Neuronal stem cell (in vitro differentiated cells): Measurements from ENCODE around the gene ZFP62.

Experiments used
- DNase-seq: peaks from one replicate; pipeline ENCODE4 v3.0.0-alpha.2; 2013; ENCODE audit warnings: low spot score
- H2AFZ ChIP-seq: one replicate; pipeline ENCODE4 v1.6.1; 2013; ENCODE audit warnings: mild to moderate bottlenecking, low read length, inconsistent platforms
- H2AK5ac ChIP-seq: 2 replicates; pipeline ENCODE4 v1.6.1; 2013; ENCODE audit warnings: low read depth, mild to moderate bottlenecking, inconsistent platforms, low read length, moderate library complexity, mixed read lengths
- H2BK120ac ChIP-seq: 2 replicates; pipeline ENCODE4 v1.6.1; 2013; ENCODE audit warnings: low read depth, mild to moderate bottlenecking, inconsistent platforms, low read length, moderate library complexity, mixed read lengths
- H2BK12ac ChIP-seq: one replicate; pipeline ENCODE4 v1.6.1; 2013; ENCODE audit warnings: low read length, inconsistent platforms
- H2BK15ac ChIP-seq: 2 replicates; pipeline ENCODE4 v1.6.1; 2013; ENCODE audit warnings: mild to moderate bottlenecking, low read length, inconsistent platforms, mixed read lengths
- H2BK5ac ChIP-seq: one replicate; pipeline ENCODE4 v1.6.1; 2013; ENCODE audit warnings: inconsistent platforms, mild to moderate bottlenecking, low read length, moderate library complexity
- H3K14ac ChIP-seq: one replicate; pipeline ENCODE4 v1.6.1; 2013; ENCODE audit warnings: low read length, inconsistent platforms
- H3K18ac ChIP-seq: 2 replicates; pipeline ENCODE4 v1.6.1; 2013; ENCODE audit warnings: low read length, inconsistent platforms
- H3K23ac ChIP-seq: 2 replicates; pipeline ENCODE4 v1.6.1; 2013; ENCODE audit warnings: low read depth, mild to moderate bottlenecking, mixed read lengths, low read length, inconsistent platforms; ENCODE audit not compliant: poor library complexity
- H3K27ac ChIP-seq: replicated peaks from 3 replicates; pipeline ENCODE4 v1.5.1; 2013; ENCODE audit warnings: low read length, inconsistent platforms
- H3K27me3 ChIP-seq, 3 experiments: 2 replicates each; pipeline ENCODE4 v1.6.1; 2013; ENCODE audit warnings: low read length in 3 of 3, mild to moderate bottlenecking in 2 of 3, inconsistent platforms in 1 of 3, low read depth in 1 of 3, mixed read lengths in 1 of 3, moderate library complexity in 1 of 3; ENCODE audit not compliant: control insufficient read depth in 3 of 3, insufficient read depth in 3 of 3
- H3K36me3 ChIP-seq, 2 donors: replicated peaks in 1 of 2; 2 replicates each; pipeline ENCODE4 v1.6.1; 2013; ENCODE audit warnings: low read length in 2 of 2; ENCODE audit not compliant: control insufficient read depth in 2 of 2, insufficient read depth in 2 of 2
- H3K4ac ChIP-seq: 2 replicates; pipeline ENCODE4 v1.6.1; 2013; ENCODE audit warnings: inconsistent platforms, mild to moderate bottlenecking, low read length, moderate library complexity
- H3K4me1 ChIP-seq, 2 donors: 1 replicate in 1 of 2; 2 replicates in 1 of 2; pipeline ENCODE4 v1.6.1; 2013; ENCODE audit warnings: low read length in 2 of 2, low read depth in 1 of 2; ENCODE audit not compliant: control insufficient read depth in 2 of 2, insufficient read depth in 1 of 2
- H3K4me2 ChIP-seq: one replicate; pipeline ENCODE4 v1.6.1; 2013; ENCODE audit warnings: mild to moderate bottlenecking, low read length, inconsistent platforms; ENCODE audit not compliant: insufficient read depth, poor library complexity, severe bottlenecking
- H3K4me3 ChIP-seq, 2 donors: 2 replicates each; pipeline ENCODE4 v1.5.1; 2013; ENCODE audit warnings: low read length in 2 of 2, mild to moderate bottlenecking in 2 of 2, inconsistent platforms in 1 of 2, moderate library complexity in 1 of 2
- H3K79me1 ChIP-seq: one replicate; pipeline ENCODE4 v1.6.1; 2013; ENCODE audit warnings: low read depth, mild to moderate bottlenecking, inconsistent platforms, low read length, moderate library complexity
- H3K9ac ChIP-seq: one replicate; pipeline ENCODE4 v1.6.1; 2013; ENCODE audit warnings: mild to moderate bottlenecking, low read depth, low read length, inconsistent platforms; ENCODE audit not compliant: poor library complexity
- H3K9me3 ChIP-seq, 2 donors: replicated peaks in 1 of 2; 2 replicates each; pipeline versions ENCODE3 to v1.6.1; 2013; ENCODE audit warnings: low read length in 2 of 2, mild to moderate bottlenecking in 2 of 2, inconsistent platforms in 1 of 2, low read depth in 1 of 2, mixed read lengths in 1 of 2, moderate library complexity in 1 of 2; ENCODE audit not compliant: control insufficient read depth in 2 of 2, insufficient read depth in 1 of 2
- H4K8ac ChIP-seq: one replicate; pipeline ENCODE4 v1.6.1; 2013; ENCODE audit warnings: low read depth, mild to moderate bottlenecking, inconsistent platforms, low read length, moderate library complexity
- H4K91ac ChIP-seq: one replicate; pipeline ENCODE4 v1.6.1; 2013; ENCODE audit warnings: low read length, low read depth, mild to moderate bottlenecking, inconsistent platforms; ENCODE audit not compliant: poor library complexity
- WGBS, 2 donors: extraction: QIAGEN DNeasy Blood & Tissue Kit; methylation state at CpG; one replicate each; pipeline ENCODE4 v1.1.7; 2013; ENCODE audit warnings: missing lambda C conversion rate in 2 of 2, mixed read lengths in 1 of 2; ENCODE audit not compliant: insufficient read length in 2 of 2, insufficient replicate concordance in 1 of 2; ENCODE audit errors: extremely low coverage in 2 of 2; 5-methylcytosine and 5-hydroxymethylcytosine counted together

Gene ZFP62

DNA sequence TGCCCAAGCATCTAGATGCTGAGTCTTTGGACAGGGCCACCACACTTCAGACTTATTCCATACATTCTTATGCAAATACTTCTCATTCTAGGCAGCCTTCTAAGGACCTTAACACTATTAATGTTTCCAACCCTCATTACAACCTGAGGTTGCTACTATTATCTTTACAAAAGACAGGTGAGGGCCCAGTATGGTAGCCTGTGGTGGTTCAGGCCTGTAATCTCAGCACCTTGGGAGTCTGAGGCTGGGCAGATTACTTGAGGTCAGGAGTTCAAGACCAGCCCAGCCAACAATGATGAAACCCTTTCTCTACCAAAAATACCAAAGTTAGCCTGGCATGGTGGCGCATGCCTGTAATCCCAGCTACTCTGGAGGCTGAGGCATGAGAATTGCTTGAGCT lies 16.2 kb downstream of the ZFP62 start:
- Histone ChIP-seq H3K9ac (no peak overlapping the region), H3K14ac (no peak overlapping the region), H3K27me3 (peaks cover 0 to 2% (median 0%) of the 10 kb centered on the region in 3 experiments), H2BK120ac (no peak overlapping the region), H3K4me2 (no peak overlapping the region), H3K18ac (no peak overlapping the region), H2AK5ac (no peak overlapping the region), H3K27ac (no peak overlapping the region), H2BK12ac (no peak overlapping the region), H2BK15ac (no peak overlapping the region), H3K4ac (no peak overlapping the region), H4K8ac (no peak overlapping the region), H3K4me3 (no peak overlapping the region), H3K23ac (no peak overlapping the region), H3K9me3 (peaks cover 36 to 45% of the 10 kb centered on the region in 2 donors), H2BK5ac (no peak overlapping the region), H4K91ac (no peak overlapping the region), H3K4me1 (no peaks in the 10 kb centered on the region), H2AFZ (no peak overlapping the region), H3K79me1 (peaks cover 3% of the 10 kb centered on the region), H3K36me3 (peaks cover 17 to 42% of the 10 kb centered on the region in 2 donors)
- no peak for DNase-seq
- no CpG with 5 or more reads among the region's 1 CpG for WGBS, 2 donors

DNA sequence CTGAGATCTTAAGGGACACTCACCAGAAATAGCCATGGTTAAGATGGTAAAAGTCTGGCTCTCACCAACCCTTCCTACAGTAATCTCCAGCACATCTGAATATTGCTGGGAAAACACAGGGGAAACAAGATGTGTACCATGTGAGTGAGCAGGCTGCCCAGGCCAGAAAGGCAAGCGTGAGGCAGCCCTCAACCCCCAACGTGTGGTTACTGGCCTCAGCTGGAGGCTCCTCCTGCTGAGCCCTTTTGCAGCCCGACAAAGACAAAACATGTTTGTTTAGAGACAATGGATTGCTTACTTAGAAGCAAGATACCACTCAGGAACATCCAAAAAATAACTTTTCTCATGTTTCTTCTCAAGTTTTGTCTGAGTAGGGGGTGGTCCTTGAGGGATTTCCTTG lies 16.6 kb downstream of the ZFP62 start:
- no peak overlapping the region for H2AFZ ChIP-seq
- H3K4me3 ChIP-seq: no peak overlapping the region
- WGBS, 2 donors: no CpG with 5 or more reads among the region's 3 CpGs
- H2BK120ac ChIP-seq: no peak overlapping the region
- peaks cover 13 to 38% of the 10 kb centered on the region in 2 donors for H3K36me3 ChIP-seq
- no peak overlapping the region for H4K91ac ChIP-seq
- peaks cover 3% of the 10 kb centered on the region for H3K79me1 ChIP-seq
- no peak overlapping the region for H3K14ac ChIP-seq
- no peak overlapping the region for H2BK5ac ChIP-seq
- no peak overlapping the region for H3K18ac ChIP-seq
- H4K8ac ChIP-seq: no peak overlapping the region
- H3K4ac ChIP-seq: no peak overlapping the region
- DNase-seq: no peak
- no peaks in the 10 kb centered on the region for H3K4me1 ChIP-seq
- H3K9me3 ChIP-seq: peaks cover 32 to 41% of the 10 kb centered on the region in 2 donors
- H3K4me2 ChIP-seq: no peak overlapping the region
- H3K9ac ChIP-seq: no peak overlapping the region
- H2BK12ac ChIP-seq: no peak overlapping the region
- peaks cover 0 to 2% (median 0%) of the 10 kb centered on the region in 3 experiments for H3K27me3 ChIP-seq
- H2AK5ac ChIP-seq: no peak overlapping the region
- no peak overlapping the region for H3K23ac ChIP-seq
- H2BK15ac ChIP-seq: no peak overlapping the region
- no peak overlapping the region for H3K27ac ChIP-seq

DNA sequence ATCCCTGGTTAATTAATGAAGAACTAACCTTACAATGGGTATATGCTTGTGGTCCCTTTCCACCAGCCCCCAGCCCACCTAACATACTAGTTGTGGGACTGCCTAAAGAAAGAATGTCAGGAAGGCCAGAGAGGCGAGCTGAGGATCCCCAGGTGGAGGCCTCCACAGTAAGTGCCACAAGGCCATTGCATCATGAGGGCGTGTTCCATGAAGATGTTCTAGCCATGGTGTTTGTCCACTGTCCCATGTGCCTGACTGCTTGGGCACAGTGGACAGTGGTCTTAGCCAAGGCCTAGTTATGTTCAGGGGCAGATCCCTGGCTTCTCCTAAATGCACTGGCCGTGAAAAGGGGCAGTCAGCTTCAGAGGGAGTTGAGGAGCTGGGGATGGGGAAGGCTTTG lies 21.1 kb downstream of the ZFP62 start:
- DNase-seq: no peak
- Histone ChIP-seq H2AK5ac (no peak overlapping the region), H3K9me3 (peaks cover 4 to 5% of the 10 kb centered on the region in 2 donors), H2BK15ac (no peak overlapping the region), H3K23ac (no peak overlapping the region), H3K9ac (no peak overlapping the region), H3K36me3 (peaks cover 0 to 1% of the 10 kb centered on the region in 2 donors), H3K27me3 (no peaks in the 10 kb centered on the region), H3K18ac (no peak overlapping the region), H2BK12ac (no peak overlapping the region), H4K8ac (no peak overlapping the region), H2BK120ac (no peak overlapping the region), H2BK5ac (no peak overlapping the region), H3K4me2 (no peak overlapping the region), H2AFZ (no peak overlapping the region), H3K14ac (no peak overlapping the region), H3K4me1 (no peaks in the 10 kb centered on the region), H4K91ac (no peak overlapping the region), H3K79me1 (no peaks in the 10 kb centered on the region), H3K27ac (no peak overlapping the region), H3K4me3 (no peak overlapping the region), H3K4ac (no peak overlapping the region)
- no CpG with 5 or more reads among the region's 3 CpGs for WGBS, 2 donors

DNA sequence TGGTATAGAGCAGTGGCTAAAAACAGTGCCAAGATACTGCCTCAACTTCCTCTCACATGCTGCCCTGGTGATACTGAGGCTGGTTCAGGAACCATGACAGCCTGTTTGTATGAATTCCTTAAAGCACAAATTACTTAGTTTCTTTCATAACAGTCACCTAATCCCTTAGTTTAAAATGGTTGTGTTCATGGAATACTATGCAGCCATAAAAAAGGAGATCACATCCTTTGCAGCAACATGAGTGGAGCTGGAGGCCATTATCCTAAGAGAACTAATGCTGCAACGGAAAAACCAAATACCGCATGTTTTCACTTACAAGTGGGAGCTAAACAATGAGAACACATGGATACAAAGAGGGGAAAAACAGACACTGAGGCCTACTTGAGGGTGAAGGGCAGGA lies 21.8 kb downstream of the ZFP62 start:
- Histone ChIP-seq H2BK5ac (no peak overlapping the region), H3K4me2 (no peak overlapping the region), H2AFZ (no peak overlapping the region), H2BK15ac (no peak overlapping the region), H3K36me3 (peaks cover 0 to 1% of the 10 kb centered on the region in 2 donors), H3K27ac (no peak overlapping the region), H3K4me3 (no peak overlapping the region), H3K18ac (no peak overlapping the region), H3K4me1 (no peaks in the 10 kb centered on the region), H3K14ac (no peak overlapping the region), H3K23ac (no peak overlapping the region), H2BK120ac (no peak overlapping the region), H3K9ac (no peak overlapping the region), H3K9me3 (peaks cover 4 to 5% of the 10 kb centered on the region in 2 donors), H3K4ac (no peak overlapping the region), H3K27me3 (no peaks in the 10 kb centered on the region), H4K91ac (no peak overlapping the region), H4K8ac (no peak overlapping the region), H2BK12ac (no peak overlapping the region), H2AK5ac (no peak overlapping the region), H3K79me1 (no peaks in the 10 kb centered on the region)
- WGBS, 2 donors: no CpG with 5 or more reads among the region's 2 CpGs
- DNase-seq: no peak
